Uterus (tissue), 4 donors: Measurements from ENCODE around the gene SORL1. TPM values are rescaled to one million over a fixed set of nuclear protein-coding genes. Genes with fewer than 3 reads are reported as not detected.

Source experiments
- DNase-seq, 2 donors: peaks; one replicate each; pipeline ENCODE4 v3.0.0-alpha.2; 2019 to 2020
- H3K27ac ChIP-seq, 2 donors: fragments of 200-600 bp; sonication (generic); 1 replicate in 1 of 2; 2 replicates in 1 of 2; pipeline ENCODE4 v1.5.1; 2016 to 2018
- H3K27me3 ChIP-seq, 2 donors: fragments of 200-600 bp; sonication (generic); one replicate each; pipeline ENCODE4 v1.5.1; 2018 to 2019; ENCODE audit warnings: control low read depth in 1 of 2
- H3K36me3 ChIP-seq, 2 donors: fragments of 200-600 bp; sonication (generic); one replicate each; pipeline ENCODE4 v1.5.1; 2019; ENCODE audit warnings: control low read depth in 1 of 2
- H3K4me1 ChIP-seq, 2 donors: fragments of 200-600 bp; sonication (generic); one replicate each; pipeline ENCODE4 v1.5.1; 2018 to 2019; ENCODE audit warnings: control low read depth in 1 of 2
- H3K4me3 ChIP-seq, 2 donors: fragments of 200-600 bp; sonication (generic); 1 replicate in 1 of 2; 2 replicates in 1 of 2; pipeline ENCODE4 v1.5.1; 2018 to 2019; ENCODE audit warnings: mild to moderate bottlenecking in 1 of 2
- H3K9me3 ChIP-seq, 2 donors: fragments of 200-600 bp; sonication (generic); one replicate each; pipeline ENCODE4 v1.5.1; 2019; ENCODE audit warnings: control low read depth in 1 of 2
- CTCF ChIP-seq, 4 experiments: fragments of 200-600 bp in 2 of 4; fragments of 450-650 bp in 2 of 4; sonication (generic) in 2 of 4; IDR thresholded peaks; one replicate each; pipeline ENCODE4 v1.5.1; 2016 to 2019; ENCODE audit warnings: antibody characterized with exemption in 4 of 4, mild to moderate bottlenecking in 2 of 4, moderate library complexity in 1 of 4
- POLR2A ChIP-seq, 2 donors: fragments of 450-650 bp; IDR thresholded peaks; one replicate each; pipeline ENCODE4 v1.6.1; 2016; ENCODE audit warnings: antibody characterized with exemption in 2 of 2, mild to moderate bottlenecking in 1 of 2, moderate library complexity in 1 of 2
- intact Hi-C: fragments of 100-400 bp; cut with DNase I; formaldehyde crosslinking; loops from one replicate; pipeline ENCODE4 v1.15.1; 2023; ENCODE audit warnings: low total_unique reads
- total RNA-seq, 4 donors: library from RNA; depleted of rRNA in 3 of 4; stranded (reverse); fragments of >200 nt in 3 of 4; gene quantifications; one replicate each; pipeline versions ENCODE4 v1.1.0 to v1.2.4, GENCODE V29; 2014 to 2023
- donor health status: DM: yes; HTN: yes; CAD: no.

Gene SORL1
- total RNA-seq, 4 donors from 2014 or later: 7.6 to 42.6 (median 17.2) TPM

DNA sequence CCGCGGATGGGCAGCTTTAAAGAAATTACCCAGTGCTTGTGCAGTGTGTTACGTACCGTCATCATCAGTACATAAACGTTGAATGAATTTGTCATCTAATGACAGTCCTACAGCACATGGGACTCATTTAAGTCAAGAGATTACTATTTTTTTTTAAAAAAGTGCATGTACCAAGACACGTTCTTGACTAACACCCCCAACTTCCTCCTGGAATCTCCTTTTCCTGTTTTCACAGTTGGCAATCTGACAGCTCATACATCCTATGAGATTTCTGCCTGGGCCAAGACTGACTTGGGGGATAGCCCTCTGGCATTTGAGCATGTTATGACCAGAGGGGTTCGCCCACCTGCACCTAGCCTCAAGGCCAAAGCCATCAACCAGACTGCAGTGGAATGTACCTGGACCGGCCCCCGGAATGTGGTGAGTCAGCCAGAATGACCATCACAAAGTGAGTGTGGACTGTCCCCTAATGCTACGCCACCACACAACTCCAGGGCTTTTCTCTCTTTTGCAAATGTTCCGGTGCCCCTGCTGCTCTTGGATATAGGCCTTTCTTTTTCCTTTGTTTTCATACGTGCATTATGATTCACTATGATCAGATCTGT is 162.6 kb downstream of the SORL1 start:
- no peak for DNase-seq
- H3K9me3 ChIP-seq: no peaks in the 10 kb centered on the region
- no peaks in the 10 kb centered on the region for H3K4me1 ChIP-seq
- no peaks in the 10 kb centered on the region for H3K36me3 ChIP-seq
- H3K27ac ChIP-seq: no peak overlapping the region
- TF ChIP-seq POLR2A (IDR thresholded peaks at IDR 0.05) (no peak), CTCF (IDR thresholded peaks at IDR 0.05) (no peak)
- H3K27me3 ChIP-seq: no peaks in the 10 kb centered on the region
- H3K4me3 ChIP-seq: no peak overlapping the region
- intact Hi-C loops: no loop called here

DNA sequence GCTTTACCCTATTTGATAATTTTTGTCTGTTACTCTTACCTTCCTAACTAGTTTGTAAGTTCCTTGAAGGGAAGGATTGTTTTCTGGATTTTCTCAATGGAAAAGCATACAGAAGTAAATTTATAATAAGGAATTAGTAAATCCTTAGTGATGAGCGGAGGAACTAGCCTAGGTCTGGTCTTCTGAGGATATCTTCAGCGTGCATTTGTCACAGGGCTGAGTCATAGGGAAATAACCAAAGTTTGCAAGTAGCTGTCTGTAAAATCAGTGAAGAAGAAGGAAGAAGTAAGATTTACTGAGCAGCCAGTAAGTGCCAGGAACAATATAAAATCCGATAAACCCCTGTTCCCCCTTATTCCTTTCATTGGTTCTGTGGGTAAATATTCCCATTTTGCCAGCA is 163.4 kb downstream of the SORL1 start:
- no peaks in the 10 kb centered on the region for H3K36me3 ChIP-seq
- H3K27ac ChIP-seq: no peak overlapping the region
- H3K4me3 ChIP-seq: no peak overlapping the region
- TF ChIP-seq POLR2A (IDR thresholded peaks at IDR 0.05) (no peak), CTCF (IDR thresholded peaks at IDR 0.05) (no peak)
- intact Hi-C loops: no loop called here
- H3K27me3 ChIP-seq: no peaks in the 10 kb centered on the region
- no peaks in the 10 kb centered on the region for H3K9me3 ChIP-seq
- no peak for DNase-seq
- H3K4me1 ChIP-seq: no peaks in the 10 kb centered on the region

DNA sequence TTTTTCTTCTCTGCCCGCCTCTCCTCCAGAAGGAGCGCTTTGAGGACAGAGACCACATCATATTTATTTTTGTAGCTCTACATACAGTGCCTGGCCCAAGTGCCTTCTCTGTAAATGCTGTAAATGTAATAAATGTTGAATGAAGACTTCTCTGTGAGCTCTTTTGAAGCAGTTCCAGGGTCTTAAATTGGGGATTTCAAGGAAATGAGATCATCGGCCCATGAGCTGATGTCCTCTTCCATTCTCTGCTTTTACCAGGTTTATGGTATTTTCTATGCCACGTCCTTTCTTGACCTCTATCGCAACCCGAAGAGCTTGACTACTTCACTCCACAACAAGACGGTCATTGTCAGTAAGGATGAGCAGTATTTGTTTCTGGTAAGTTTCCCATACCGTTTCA is 166.4 kb downstream of the SORL1 start:
- no peaks in the 10 kb centered on the region for H3K36me3 ChIP-seq
- intact Hi-C loops: no loop called here

DNA sequence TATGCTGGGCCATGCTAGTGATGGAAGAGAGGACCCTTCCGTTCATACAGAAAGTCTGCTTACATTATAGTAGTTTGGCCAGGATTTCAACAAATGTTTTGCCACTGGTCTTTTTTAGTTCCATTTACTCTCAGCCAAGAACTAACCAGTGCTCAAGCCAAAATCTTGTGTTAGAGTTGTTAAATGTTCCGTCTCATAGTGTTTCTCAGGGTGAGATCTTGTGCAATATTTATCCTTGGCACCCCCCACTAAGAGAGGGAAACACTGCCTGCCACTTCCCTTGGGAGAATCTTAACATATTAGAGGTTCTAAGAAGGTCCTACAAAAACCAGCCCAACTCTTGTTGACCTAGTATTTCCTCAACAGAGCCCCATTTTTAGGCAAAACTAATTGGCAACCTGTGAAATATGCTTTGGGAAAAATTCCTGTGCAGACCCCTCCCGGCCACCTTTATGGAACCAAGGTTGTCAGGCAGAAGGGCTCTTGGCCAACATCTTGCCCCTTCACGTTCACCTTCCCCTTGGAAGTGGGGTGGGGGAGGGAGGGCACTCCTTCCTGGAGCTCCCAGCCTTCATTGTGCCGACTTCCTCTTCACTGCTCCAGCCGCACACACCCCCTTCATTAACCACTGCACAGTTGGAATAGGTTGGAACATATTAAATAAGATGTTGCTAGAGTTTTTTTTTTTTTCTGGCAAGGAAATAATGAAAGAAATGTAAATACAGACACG is 173.8 kb downstream of the SORL1 start:
- Histone ChIP-seq H3K27me3 (no peaks in the 10 kb centered on the region), H3K27ac (no peak overlapping the region), H3K36me3 (no peaks in the 10 kb centered on the region), H3K9me3 (no peaks in the 10 kb centered on the region), H3K4me3 (no peak overlapping the region), H3K4me1 (no peaks in the 10 kb centered on the region)
- TF ChIP-seq POLR2A (IDR thresholded peaks at IDR 0.05) (no peak), CTCF (IDR thresholded peaks at IDR 0.05) (no peak)
- intact Hi-C loops: no loop called here
- no peak for DNase-seq

More for the DNA sequence above, 166.4 kb downstream of the SORL1 start:
- no peak for TF ChIP-seq POLR2A (IDR thresholded peaks at IDR 0.05)
- no peak for TF ChIP-seq CTCF (IDR thresholded peaks at IDR 0.05)
- H3K9me3 ChIP-seq: no peaks in the 10 kb centered on the region
- no peak overlapping the region for H3K27ac ChIP-seq
- DNase-seq: no peak
- no peak overlapping the region for H3K4me3 ChIP-seq
- no peaks in the 10 kb centered on the region for H3K27me3 ChIP-seq
- H3K4me1 ChIP-seq: no peaks in the 10 kb centered on the region

DNA sequence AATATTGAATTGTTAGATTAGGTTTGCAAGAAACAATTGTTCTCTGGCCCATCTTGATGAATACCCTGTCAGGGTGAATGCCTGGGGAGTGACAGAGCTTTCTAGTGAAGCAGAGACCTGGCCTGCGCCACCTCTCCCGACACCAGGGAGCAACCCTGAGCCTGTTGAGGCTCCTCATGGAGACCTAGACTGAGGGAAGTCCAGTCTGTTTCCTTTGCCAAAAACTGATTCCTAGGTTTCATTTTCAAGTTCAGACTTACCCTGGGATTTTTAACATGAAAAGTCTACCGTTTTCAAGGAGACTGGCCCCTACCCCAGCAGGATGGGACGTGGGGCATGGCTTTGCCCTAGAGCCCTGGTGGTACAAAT is 174.4 kb downstream of the SORL1 start:
- Histone ChIP-seq H3K9me3 (no peaks in the 10 kb centered on the region), H3K27me3 (no peaks in the 10 kb centered on the region), H3K4me3 (no peak overlapping the region), H3K27ac (no peak overlapping the region), H3K36me3 (no peaks in the 10 kb centered on the region), H3K4me1 (no peaks in the 10 kb centered on the region)
- no peak for TF ChIP-seq POLR2A (IDR thresholded peaks at IDR 0.05)
- no peak for TF ChIP-seq CTCF (IDR thresholded peaks at IDR 0.05)
- intact Hi-C loops: no loop called here
- no peak for DNase-seq
